HEK293 (cell line): ENCODE results near the gene HDDC2.

ENCODE experiments used
- CTCF ChIA-PET: fragments of 350-600 bp; formaldehyde crosslinking; extraction: SDS; loops from one replicate; lab custom pipeline; 2021; ENCODE audit warnings: antibody characterized with exemption; lab: Yijun Ruan, JAX
- POLR2A ChIA-PET: fragments of 300-600 bp; formaldehyde crosslinking; extraction: SDS; loops from one replicate; lab custom pipeline; 2020; ENCODE audit warnings: antibody characterized with exemption, inconsistent platforms; lab: Yijun Ruan, JAX
- H3K27ac ChIP-seq: fragments of 200-500 bp; sonication (Bioruptor generic); 2 replicates; pipeline ENCODE4 v1.5.1; 2014; ENCODE audit warnings: low read depth, low read length, control low read depth, inconsistent platforms; ENCODE audit errors: extremely low read depth
- H3K36me3 ChIP-seq, 2 experiments: fragments of 200-500 bp in 1 of 2; sonication (Bioruptor generic) in 1 of 2; 1 replicate in 1 of 2; 2 replicates in 1 of 2; pipeline ENCODE4 v1.5.1; 2014 to 2017; ENCODE audit warnings: inconsistent platforms in 2 of 2, low read length in 2 of 2; ENCODE audit not compliant: control insufficient read depth in 2 of 2, insufficient read depth in 1 of 2
- H3K4me1 ChIP-seq: fragments of 200-500 bp; sonication (Bioruptor generic); 2 replicates; pipeline ENCODE4 v1.5.1; 2014; ENCODE audit warnings: mild to moderate bottlenecking, low read length, inconsistent platforms; ENCODE audit not compliant: control insufficient read depth, insufficient read depth
- H3K4me3 ChIP-seq: 2 replicates; pipeline ENCODE4 v1.5.1; 2011; ENCODE audit warnings: low read depth, mild to moderate bottlenecking, control low read depth, low read length, moderate library complexity
- H3K9me3 ChIP-seq: fragments of 200-500 bp; sonication (Bioruptor generic); 2 replicates; pipeline ENCODE4 v1.5.1; 2014; ENCODE audit warnings: low read depth, low read length, inconsistent platforms; ENCODE audit not compliant: control insufficient read depth, insufficient read depth
- BCL11B ChIP-seq: fragments of 450-650 bp; formaldehyde crosslinking; IDR thresholded peaks from 2 replicates; pipeline ENCODE4 v1.5.1; 2016; ENCODE audit warnings: low read depth, missing biosample characterization, missing genetic modification characterization
- GLIS2 ChIP-seq: fragments of 450-650 bp; formaldehyde crosslinking; IDR thresholded peaks from 2 replicates; pipeline ENCODE4 v1.5.1; 2016; ENCODE audit warnings: missing biosample characterization, missing genetic modification characterization
- HOXD13 ChIP-seq: sonication (generic); formaldehyde crosslinking; IDR thresholded peaks from 2 replicates; pipeline ENCODE4 v1.8.0; 2022; ENCODE audit warnings: missing genetic modification reagents, borderline replicate concordance
- KLF16 ChIP-seq: fragments of 450-650 bp; formaldehyde crosslinking; IDR thresholded peaks from 2 replicates; pipeline ENCODE4 v1.5.1; 2017; ENCODE audit warnings: missing biosample characterization, missing genetic modification characterization
- PRDM1 ChIP-seq: fragments of 450-650 bp; formaldehyde crosslinking; IDR thresholded peaks from 2 replicates; pipeline ENCODE4; 2016; ENCODE audit warnings: missing biosample characterization, missing genetic modification characterization
- REPIN1 ChIP-seq: fragments of 450-650 bp; formaldehyde crosslinking; IDR thresholded peaks from 2 replicates; pipeline ENCODE4 v1.5.1; 2017; ENCODE audit warnings: missing biosample characterization, missing genetic modification characterization, low read depth
- SP3 ChIP-seq: fragments of 450-650 bp; formaldehyde crosslinking; IDR thresholded peaks from 2 replicates; pipeline ENCODE4 v1.5.1; 2016; ENCODE audit warnings: missing biosample characterization, missing genetic modification characterization
- YY2 ChIP-seq: fragments of 450-650 bp; formaldehyde crosslinking; IDR thresholded peaks from 2 replicates; pipeline ENCODE4 v1.5.1; 2016; ENCODE audit warnings: missing biosample characterization, missing genetic modification characterization
- ZBTB49 ChIP-seq: fragments of 450-650 bp; formaldehyde crosslinking; IDR thresholded peaks from 2 replicates; pipeline ENCODE4 v1.5.1; 2016; ENCODE audit warnings: missing biosample characterization, missing genetic modification characterization, low read depth
- ZFP69B ChIP-seq: fragments of 450-650 bp; formaldehyde crosslinking; IDR thresholded peaks from 2 replicates; pipeline ENCODE4 v1.5.1; 2016; ENCODE audit warnings: missing biosample characterization, missing genetic modification characterization
- ZNF138 ChIP-seq: fragments of 450-650 bp; formaldehyde crosslinking; IDR thresholded peaks from 2 replicates; pipeline ENCODE4 v1.5.1; 2016; ENCODE audit warnings: missing biosample characterization, missing genetic modification characterization, borderline replicate concordance
- ZNF311 ChIP-seq: fragments of 450-650 bp; formaldehyde crosslinking; IDR thresholded peaks from 2 replicates; pipeline ENCODE4 v1.5.1; 2017; ENCODE audit warnings: missing biosample characterization, missing genetic modification characterization, borderline replicate concordance
- ZNF48 ChIP-seq: fragments of 450-650 bp; formaldehyde crosslinking; IDR thresholded peaks from 2 replicates; pipeline ENCODE4 v1.5.1; 2016; ENCODE audit warnings: missing biosample characterization, missing genetic modification characterization
- ZNF488 ChIP-seq: fragments of 450-650 bp; formaldehyde crosslinking; IDR thresholded peaks from 2 replicates; pipeline ENCODE4 v1.5.1; 2016; ENCODE audit warnings: missing biosample characterization, missing genetic modification characterization
- ZNF623 ChIP-seq: fragments of 450-650 bp; formaldehyde crosslinking; IDR thresholded peaks from 2 replicates; pipeline ENCODE4 v1.5.1; 2016; ENCODE audit warnings: missing biosample characterization, missing genetic modification characterization
- ZNF664 ChIP-seq: fragments of 450-650 bp; formaldehyde crosslinking; IDR thresholded peaks from 2 replicates; pipeline ENCODE4 v1.5.1; 2016; ENCODE audit warnings: missing biosample characterization, missing genetic modification characterization
- ZNF692 ChIP-seq: fragments of 450-650 bp; formaldehyde crosslinking; IDR thresholded peaks from 2 replicates; pipeline ENCODE4 v1.5.1; 2016; ENCODE audit warnings: missing biosample characterization, missing genetic modification characterization
- ZNF76 ChIP-seq: fragments of 450-650 bp; formaldehyde crosslinking; IDR thresholded peaks from 2 replicates; pipeline ENCODE4; 2016; ENCODE audit warnings: low read depth, missing biosample characterization, missing genetic modification characterization, borderline replicate concordance
- ZSCAN23 ChIP-seq: fragments of 450-650 bp; formaldehyde crosslinking; IDR thresholded peaks from 2 replicates; pipeline ENCODE4 v1.5.1; 2016; ENCODE audit warnings: missing biosample characterization, missing genetic modification characterization
- ZSCAN4 ChIP-seq: fragments of 450-650 bp; formaldehyde crosslinking; IDR thresholded peaks from 2 replicates; pipeline ENCODE4 v1.5.1; 2017; ENCODE audit warnings: missing biosample characterization, missing genetic modification characterization
- ZSCAN5A ChIP-seq: fragments of 450-650 bp; formaldehyde crosslinking; IDR thresholded peaks from 2 replicates; pipeline ENCODE4 v1.5.1; 2016; ENCODE audit warnings: missing biosample characterization, missing genetic modification characterization

HDDC2 gene

GRCh38 chr6:125339653-125340052 is 37.9 kb upstream of the HDDC2 start:
- H3K27ac ChIP-seq = no peak overlapping the region
- POLR2A ChIA-PET = no interaction called here
- CTCF ChIA-PET = interaction anchor here (0.7 kb wide), 1 partner anchor 137 kb away, joined by 5 read pairs; no protein-coding TSS in a partner anchor
- TF ChIP-seq KLF16 (no peak), HOXD13 (CRISPR knock-in tag) (no peak), GLIS2 (tag by site-specific recombination) (no peak), ZFP69B (tag by site-specific recombination) (no peak), YY2 (tag by site-specific recombination) (no peak), REPIN1 (tag by site-specific recombination) (no peak), ZNF664 (no peak), ZSCAN4 (tag by site-specific recombination) (no peak), ZNF623 (tag by site-specific recombination) (no peak), ZNF311 (tag by site-specific recombination) (no peak), ZNF692 (no peak), BCL11B (tag by site-specific recombination) (no peak), ZNF488 (no peak), SP3 (tag by site-specific recombination) (no peak), ZNF76 (tag by site-specific recombination) (no peak), ZSCAN5A (tag by site-specific recombination) (no peak), PRDM1 (tag by site-specific recombination) (no peak), ZNF138 (tag by site-specific recombination) (no peak)
- no peak overlapping the region for H3K4me3 ChIP-seq
- H3K9me3 ChIP-seq = no peaks in the 10 kb centered on the region
- no peaks in the 10 kb centered on the region for H3K4me1 ChIP-seq
- H3K36me3 ChIP-seq = no peaks in the 10 kb centered on the region

- CTCF ChIA-PET = interaction anchor here (0.6 kb wide), 1 partner anchor 27 kb away, joined by 3 read pairs; no protein-coding TSS in a partner anchor
- H3K4me3 ChIP-seq = no peak overlapping the region
- TF ChIP-seq ZSCAN4 (tag by site-specific recombination) = no peak
- no peak for TF ChIP-seq ZNF48
- TF ChIP-seq ZBTB49 (tag by site-specific recombination) = no peak
- TF ChIP-seq ZSCAN23 (tag by site-specific recombination) = no peak
- H3K4me1 ChIP-seq = no peaks in the 10 kb centered on the region
- no peaks in the 10 kb centered on the region for H3K9me3 ChIP-seq
- H3K36me3 ChIP-seq = no peaks in the 10 kb centered on the region
- POLR2A ChIA-PET = interaction anchor here (0.7 kb wide), 1 partner anchor 11 kb away, joined by 4 read pairs; no protein-coding TSS in a partner anchor
- no peak overlapping the region for H3K27ac ChIP-seq
Measured at GRCh38 chr6:125338381-125338780, 36.6 kb upstream of the HDDC2 start.
